GM19238 (cell line): ENCODE results near the gene NSUN4.
"Not testable (repeated sequence)": the region's sequence is repeated elsewhere in the genome, so short reads cannot be mapped to it uniquely, and the experiment has no call there.

Source experiments
- DNase-seq: peaks from one replicate; pipeline ENCODE4 v3.0.0; 2011; ENCODE audit warnings: low spot score; ENCODE audit not compliant: insufficient read length

NSUN4 gene

GRCh38 chr1:46340404-46341221 lies at the start of gene NSUN4:
Gene NSUN4, plus strand, starts transcription at chr1:46340807. Its CDS starts 20 bp downstream, at chr1:46340827.
- peak; percentile 76 for DNase-seq

GRCh38 chr1:46295306-46295705 lies 45.3 kb upstream of the NSUN4 start:
- DNase-seq, result no peak

DNA sequence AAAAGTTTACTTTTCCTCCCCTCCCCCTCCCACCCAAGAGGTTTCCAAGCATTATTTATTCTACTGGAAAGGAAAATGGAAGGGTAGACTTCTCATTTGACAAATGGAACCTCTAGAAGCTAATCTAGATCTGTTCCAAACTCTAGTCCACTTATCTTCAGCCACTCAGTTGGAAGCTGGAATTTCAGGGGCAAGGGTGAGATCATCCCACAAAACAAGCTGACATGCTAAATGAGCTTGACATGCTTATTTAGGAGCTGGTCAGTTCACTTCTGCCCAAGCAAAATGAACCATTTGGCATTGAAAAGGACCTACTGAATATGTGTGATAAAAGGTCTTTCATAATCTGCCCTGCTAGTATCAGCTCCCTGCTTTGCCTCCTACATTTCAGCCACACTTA lies 42.2 kb upstream of the NSUN4 start:
- DNase-seq, result no peak

- DNase-seq, result no peak
These were observed 39.8 kb upstream of the NSUN4 start for GRCh38 chr1:46300673-46301405.

- no peak for DNase-seq
These were observed 39.2 kb upstream of the NSUN4 start for GRCh38 chr1:46301406-46301807.

GRCh38 chr1:46301808-46302640 lies 38.6 kb upstream of the NSUN4 start:
- DNase-seq, result peak; percentile 70

GRCh38 chr1:46302641-46303037 lies 38.0 kb upstream of the NSUN4 start:
- no peak for DNase-seq

GRCh38 chr1:46303038-46303871 lies 37.4 kb upstream of the NSUN4 start, which contains the start of the genes LRRC41 and UQCRH:
Gene LRRC41, minus strand, starts transcription at chr1:46303616. Its CDS starts 294 bp downstream, at chr1:46303322.
Gene UQCRH, plus strand, starts transcription at chr1:46303698. Its CDS starts 69 bp downstream, at chr1:46303767.
- DNase-seq, result peak; percentile 85

- no peak for DNase-seq
These were observed 36.7 kb upstream of the NSUN4 start for GRCh38 chr1:46303872-46304326.

GRCh38 chr1:46306159-46306530 lies 34.5 kb upstream of the NSUN4 start:
- DNase-seq, result no peak

GRCh38 chr1:46309401-46310159 lies 31.0 kb upstream of the NSUN4 start:
- DNase-seq, result no peak

- no peak for DNase-seq
These were observed 30.3 kb upstream of the NSUN4 start for GRCh38 chr1:46310321-46310720.

GRCh38 chr1:46315669-46316403 lies 24.8 kb upstream of the NSUN4 start:
- DNase-seq, result no peak

DNA sequence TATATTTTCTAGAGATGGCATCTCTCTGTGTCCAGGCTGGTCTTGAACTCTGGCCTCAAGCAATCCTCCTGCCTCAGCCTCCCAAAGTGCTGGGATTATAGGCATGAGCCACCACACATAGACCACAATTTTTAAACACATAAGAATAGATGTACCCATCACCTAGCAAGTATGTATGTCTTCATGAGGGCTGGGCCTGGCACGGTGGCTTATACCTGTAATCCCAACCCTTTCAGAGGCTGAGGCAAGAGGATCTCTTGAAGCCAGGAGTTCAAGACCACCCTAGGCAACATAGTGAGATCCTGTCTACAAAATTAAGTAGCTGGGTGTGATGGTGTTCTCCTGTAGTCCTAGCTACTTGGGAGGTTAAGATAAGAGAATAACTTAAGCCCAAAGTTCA lies 23.3 kb upstream of the NSUN4 start:
- no peak for DNase-seq

DNA sequence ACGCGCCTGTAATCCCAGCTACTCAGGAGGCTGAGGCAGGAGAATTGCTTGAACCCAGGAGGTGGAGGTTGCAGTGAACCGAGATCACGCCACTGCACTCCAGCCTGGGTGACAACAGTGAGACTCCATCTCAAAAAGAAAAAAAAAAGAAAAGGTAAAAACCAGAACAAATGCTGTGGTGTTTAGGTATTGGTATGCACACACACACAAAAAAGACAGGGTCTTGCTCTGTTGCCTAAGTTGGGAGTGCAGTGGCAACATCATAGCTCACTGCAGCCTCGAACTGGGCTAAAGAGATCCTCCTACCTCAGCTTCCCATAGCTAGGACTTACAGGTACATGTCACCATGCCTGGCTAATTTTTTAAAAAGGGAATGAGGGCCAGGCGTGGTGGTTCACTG lies 21.3 kb upstream of the NSUN4 start:
- not testable (repeated sequence) for DNase-seq

GRCh38 chr1:46319960-46320914 lies 20.4 kb upstream of the NSUN4 start:
- not testable (repeated sequence) for DNase-seq

DNA sequence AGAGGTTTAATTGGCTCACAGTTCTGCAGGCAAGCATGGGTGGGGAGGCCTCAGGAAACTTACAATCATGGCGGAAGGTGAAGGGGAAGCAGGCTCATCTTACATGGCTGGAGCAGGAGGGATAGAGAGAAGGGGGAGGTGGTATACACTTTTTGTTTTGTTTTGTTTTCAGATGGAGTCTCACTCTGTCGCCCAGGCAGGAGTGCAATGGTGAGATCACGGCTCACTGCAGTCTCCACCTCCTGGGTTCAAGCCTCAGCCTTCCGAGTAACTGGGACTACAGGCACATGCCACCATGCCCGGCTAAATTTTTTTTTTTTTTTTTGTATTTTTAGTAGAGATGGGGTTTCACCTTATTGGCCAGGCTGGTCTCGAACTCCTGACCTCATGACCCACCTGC lies 18.4 kb upstream of the NSUN4 start:
- DNase-seq, result not testable (repeated sequence)
